Measurements from ENCODE around the gene INF2.
"Not testable (repeated sequence)": the region's sequence is repeated elsewhere in the genome, so short reads cannot be mapped to it uniquely, and the experiment has no call there.

INF2 gene

DNA sequence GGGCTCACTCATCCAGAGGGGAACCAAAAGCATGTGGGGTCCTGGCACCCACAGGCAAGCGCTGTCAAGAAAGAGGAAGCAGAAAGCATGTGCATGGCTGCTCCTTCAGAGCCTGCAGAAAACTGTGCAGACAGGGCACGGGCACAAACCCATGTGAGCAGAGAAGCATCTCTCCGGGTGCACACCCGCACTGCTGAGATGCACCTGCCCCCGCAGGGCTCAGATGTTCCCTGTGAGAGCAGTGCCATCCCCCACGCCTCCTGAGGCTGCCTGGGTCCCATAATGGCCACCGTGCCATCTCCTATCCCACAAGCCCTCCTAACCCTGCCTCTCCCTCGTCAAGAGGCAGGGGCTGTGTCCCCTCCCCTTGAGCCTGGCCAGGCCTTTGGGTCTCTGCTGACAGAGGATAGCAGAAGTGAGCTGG is 32.3 kb upstream of the INF2 start:
- no peak for DNase-seq (ENCODE audit: low spot score)

DNA sequence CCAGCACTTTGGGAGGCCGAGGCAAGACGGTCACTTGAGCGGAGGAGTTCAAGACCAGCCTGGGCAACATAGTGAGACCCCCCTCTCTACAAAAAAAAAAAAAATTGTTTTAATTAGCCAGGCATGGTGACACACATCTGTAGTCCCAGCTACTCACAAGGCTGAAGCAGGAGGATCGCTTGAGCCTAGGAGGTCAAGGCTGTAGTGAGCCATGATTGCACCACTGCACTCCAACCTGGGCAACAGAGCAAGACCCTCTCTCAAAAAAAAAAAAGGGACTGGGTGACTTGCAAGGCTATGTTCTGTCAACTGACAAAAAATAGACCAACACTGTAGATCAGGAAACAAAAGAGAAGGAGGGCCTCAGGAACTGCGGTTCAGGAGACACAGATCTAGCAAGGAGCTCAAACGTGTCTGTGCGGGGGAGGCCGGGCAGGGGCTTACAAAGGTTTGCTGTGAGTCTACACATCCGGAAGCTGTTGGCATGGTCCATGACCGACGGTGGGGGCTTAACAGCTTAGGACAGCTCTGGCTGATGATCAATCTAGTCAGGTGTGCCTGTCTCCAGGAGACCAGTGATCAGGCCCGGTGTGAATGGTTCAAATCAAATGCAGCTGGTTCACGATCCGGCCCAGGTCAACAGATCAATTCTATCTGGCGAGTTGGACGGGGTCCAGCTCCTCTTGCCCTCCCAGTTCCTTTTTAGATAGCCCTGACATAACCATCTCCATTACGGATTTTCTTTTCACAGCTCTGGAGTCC is 31.7 kb upstream of the INF2 start:
- DNase-seq (ENCODE audit: low spot score): no peak

DNA sequence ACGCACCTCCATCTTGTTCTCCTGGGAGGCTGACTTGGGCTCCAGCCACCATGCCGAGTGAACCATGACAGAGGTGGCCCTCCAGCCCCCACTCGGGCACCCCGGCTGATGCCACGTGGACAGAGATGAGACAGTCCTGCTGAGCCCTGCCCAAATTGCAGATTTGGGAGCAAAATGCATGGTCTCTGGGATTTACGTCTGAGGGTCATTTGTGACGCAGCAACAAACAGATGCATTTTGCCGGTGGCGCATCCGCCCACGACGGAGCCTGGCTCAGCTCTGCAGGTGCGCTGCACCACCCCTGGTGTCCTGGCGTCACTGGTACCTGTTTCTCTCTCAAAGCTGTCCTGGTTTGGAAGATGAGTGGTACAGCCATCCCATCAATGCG is 31.1 kb upstream of the INF2 start:
- DNase-seq (ENCODE audit: low spot score): no peak

DNA sequence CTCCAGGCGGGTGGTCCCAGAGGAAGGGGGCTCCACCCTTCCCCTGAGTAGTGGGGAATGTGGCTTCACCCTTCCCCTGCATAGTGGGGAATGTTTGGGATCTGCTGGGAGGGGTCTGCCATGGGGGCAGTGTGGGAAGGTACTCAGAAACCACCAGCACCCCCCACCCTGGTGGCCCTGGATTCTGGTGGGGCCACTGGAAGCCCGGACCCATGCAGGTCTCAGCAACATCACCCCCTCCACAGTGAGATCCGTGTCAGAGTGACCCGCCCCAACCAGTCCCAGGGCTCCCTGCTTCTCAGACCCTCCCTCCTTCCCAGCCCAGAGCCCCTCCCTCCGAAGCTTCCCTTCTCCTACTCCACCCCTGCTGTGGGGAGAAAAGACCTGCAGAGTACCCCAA is 30.3 kb upstream of the INF2 start:
- no peak for DNase-seq (ENCODE audit: low spot score)

DNA sequence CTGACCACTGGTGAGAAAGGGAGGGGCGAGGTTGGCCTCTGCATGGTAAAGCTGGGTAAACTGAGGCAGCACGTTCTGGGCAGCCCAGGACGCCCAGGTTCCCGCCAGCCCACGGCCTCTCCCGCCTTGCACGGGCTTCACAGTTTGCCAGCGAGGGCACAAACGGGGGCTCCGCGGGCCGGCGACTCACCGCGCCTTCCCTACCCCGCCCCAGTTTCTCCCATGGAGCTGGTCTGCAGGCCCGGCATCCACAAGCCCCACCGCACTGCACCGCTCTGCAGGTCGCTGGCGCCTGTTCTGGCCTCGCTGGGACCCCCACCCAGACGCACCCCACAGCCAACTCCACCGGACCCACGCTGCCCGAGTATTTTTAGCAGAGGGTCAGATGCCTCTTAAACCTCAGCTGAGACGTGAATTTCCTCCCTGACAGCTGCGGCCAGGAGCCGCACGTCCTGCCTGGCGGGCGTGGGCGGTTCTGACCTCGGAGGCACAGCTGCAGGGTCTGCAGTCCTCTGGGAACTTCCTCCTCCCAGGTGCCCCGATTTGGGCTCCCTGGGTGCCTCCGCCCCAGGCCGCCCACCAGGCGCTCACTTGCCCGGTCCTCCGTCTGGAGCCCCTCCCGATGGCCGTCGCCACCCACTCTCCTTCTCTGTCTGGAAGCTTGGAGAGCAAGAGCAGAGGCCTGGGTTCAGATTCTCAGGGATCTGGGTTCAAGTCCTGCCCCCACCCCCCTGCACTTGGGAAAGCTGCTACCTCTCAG is 29.5 kb upstream of the INF2 start:
- DNase-seq (ENCODE audit: low spot score): no peak

DNA sequence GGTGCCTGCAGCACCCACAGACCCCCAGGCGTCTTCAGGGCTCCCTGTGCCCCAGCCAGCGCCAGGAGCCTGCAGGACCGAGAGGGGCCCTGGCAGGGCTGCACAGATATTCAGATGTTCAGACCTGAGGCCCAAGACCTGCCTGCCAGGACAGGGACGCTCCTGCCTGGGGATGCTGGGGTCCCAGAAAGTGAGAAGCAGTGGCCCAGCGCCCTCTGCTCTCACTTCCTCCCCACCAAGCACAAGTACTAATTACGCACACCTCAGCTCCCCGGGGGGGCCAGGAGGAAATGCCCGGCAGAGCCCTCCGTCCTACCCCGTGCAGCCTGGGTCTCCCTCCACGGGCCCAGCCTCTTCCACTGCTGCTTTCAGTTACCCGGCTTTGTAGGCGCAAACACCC is 28.8 kb upstream of the INF2 start:
- DNase-seq (ENCODE audit: low spot score): no peak

DNA sequence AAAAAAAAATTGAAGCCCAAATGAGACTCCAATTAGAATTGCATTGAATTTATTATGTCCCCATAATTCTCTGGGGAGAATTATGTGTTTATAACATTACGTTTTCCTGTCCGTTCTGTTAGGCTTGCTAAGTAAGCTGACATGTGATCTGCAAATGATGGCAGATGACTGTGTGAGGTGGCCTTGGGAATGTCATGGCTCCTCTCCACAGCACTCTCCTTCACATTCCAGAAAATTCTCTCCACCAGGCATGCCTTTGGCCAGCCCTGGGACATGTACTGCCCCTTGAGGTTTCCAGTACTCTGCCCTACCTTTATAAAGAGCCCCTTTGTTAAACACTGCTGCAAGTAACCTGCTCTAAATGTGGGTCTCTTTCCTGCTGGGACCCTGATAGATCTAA is 28.3 kb upstream of the INF2 start:
- no peak for DNase-seq (ENCODE audit: low spot score)

DNA sequence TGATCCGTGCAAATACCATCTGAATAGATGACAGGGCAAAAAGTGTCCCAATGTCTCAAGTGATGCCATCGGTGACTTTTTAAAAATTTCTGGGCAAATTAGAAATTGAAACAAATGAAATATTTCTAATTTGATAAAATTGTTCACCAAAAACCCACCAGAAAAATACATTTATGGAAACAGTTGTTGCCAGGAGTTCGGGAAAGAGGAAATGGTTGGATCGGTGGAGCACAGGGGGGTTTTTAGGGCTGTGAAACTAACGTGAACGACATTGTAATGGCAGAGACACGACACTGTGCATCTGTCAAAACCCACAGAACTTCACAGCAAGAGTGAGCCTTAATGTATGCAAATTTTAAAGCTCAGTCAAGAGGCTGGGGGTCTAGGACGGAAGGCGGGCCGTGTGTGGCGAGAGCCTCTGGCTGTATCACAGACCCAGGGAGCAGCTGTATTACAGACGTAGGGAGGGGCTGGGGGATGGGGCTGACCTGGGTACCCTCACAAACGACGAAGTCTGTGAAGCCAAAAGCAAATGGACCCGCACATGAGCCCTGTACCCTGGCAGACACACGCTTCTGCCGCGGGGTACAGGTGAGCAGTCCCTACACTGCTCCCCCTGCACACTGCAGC is 27.8 kb upstream of the INF2 start:
- DNase-seq (ENCODE audit: low spot score): not testable (repeated sequence)

DNA sequence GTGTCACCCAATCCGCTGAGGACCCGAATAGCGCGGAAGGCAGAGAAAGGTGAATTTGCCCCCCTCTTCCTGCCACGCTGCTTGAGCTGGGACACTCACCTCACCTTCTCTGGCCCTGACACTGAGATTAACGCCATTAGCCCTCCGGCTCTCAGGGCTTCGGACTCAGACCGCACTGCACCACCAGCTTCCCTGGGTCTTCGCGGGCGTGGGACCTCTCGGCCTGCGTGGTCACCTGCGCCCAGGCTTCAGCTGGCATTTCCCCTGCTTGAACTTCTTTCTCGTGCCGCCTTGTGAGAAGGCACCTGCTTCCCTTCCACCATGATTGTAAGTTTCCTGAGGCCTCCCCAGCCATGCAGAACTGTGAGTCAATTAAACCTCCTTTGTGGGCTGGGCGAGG is 26.9 kb upstream of the INF2 start:
- DNase-seq (ENCODE audit: low spot score): not testable (repeated sequence)

DNA sequence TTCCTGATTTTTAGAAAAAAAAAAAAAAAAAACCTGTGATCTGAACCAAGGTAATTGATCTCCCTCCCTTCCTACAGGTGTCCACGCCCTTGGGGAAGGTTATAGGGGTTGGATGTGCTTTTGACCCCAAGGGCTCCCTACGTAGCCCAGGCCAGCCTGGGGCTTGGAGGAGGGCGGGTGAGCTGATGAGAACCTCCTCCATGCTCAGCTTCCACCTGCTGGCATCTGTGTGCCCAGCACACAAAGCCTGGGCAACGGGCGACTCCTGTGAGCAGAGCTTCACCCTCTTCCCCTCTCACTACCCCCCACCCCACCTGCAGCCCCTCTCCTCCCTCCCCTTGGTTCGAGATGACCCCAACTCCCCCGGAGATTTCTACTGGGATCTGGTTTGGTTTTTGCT is 25.3 kb upstream of the INF2 start:
- DNase-seq (ENCODE audit: low spot score): no peak

DNA sequence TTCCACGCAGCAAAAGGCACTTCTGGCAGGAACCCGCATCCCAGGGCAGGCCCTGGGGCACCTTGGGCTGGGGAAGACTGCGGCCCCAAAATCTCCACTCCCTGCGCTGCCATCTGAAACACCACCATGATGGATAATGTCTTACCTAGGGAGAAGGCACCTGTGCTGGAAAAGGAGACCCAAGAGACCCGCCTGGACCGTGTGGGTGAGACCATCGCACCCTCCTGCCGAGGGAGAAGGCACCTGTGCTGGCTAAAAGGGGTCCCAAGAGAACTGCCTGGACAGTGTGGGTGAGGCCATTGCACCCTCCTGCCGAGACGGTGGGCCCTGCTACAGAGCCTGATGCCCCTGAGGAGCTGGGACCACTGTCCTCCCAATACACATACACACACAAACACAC is 24.8 kb upstream of the INF2 start:
- no peak for DNase-seq (ENCODE audit: low spot score)

DNA sequence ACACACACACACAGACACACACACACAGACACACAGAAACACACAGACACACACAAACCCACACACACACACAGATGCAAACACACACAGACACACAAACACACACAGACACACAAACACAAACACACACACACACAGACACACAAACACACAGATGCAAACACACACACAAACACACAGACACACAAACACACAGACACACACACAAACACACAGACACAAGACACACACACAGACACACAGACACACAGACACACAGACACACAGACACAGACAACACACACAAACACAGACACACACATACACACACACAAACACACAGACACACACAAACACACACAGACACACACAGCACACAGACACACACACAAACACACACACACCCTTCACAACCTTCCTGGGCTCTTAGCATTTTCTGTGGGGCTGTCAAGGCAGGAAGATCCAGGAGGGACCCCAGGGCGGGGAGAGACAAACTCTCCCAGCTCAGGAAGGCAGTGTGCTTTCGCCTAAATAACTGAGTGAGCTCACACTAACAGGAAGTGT is 24.2 kb upstream of the INF2 start:
- DNase-seq (ENCODE audit: low spot score): no peak

DNA sequence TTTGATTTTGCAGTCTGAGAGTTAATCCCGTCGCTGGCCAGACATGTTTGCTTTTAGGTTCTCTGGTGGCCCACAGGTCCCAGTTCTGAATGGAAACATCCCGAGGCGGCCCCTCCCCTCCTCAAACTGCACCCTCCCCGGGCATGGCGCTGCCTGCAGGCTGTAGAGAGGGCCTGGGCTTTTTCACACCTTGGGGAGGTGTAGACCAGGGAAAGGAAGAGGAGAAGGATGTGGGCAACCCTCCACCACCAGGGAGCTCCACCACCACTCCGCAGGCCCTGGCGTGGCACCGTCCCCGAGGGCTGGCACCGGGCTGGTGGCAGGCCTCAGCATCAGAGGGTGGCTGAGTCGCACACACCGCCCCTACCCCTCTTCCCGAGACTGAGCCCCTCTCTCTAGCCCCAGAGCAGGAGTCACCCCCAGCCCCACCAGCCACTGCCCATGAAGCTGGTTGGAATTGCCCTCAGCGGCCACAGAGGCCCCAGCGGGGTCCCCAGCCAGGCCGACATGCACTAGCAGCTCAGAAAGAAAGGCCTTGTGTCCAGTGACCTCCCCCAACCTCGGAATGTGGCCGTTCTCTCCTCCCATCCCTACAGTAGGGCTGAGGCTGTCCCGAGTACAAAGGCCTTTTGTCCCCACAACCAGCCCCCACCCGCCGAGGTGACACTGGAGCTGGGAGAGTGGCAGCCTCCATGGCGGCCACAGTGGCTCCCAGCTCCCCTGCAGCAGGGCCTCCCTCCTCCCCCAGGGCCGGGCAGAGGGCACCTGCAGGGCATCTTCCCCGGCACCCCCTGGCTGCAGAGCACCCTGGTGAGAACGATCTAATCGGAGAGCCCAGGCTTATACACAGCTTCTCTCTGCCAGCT is 23.5 kb upstream of the INF2 start:
- no peak for DNase-seq (ENCODE audit: low spot score)

DNA sequence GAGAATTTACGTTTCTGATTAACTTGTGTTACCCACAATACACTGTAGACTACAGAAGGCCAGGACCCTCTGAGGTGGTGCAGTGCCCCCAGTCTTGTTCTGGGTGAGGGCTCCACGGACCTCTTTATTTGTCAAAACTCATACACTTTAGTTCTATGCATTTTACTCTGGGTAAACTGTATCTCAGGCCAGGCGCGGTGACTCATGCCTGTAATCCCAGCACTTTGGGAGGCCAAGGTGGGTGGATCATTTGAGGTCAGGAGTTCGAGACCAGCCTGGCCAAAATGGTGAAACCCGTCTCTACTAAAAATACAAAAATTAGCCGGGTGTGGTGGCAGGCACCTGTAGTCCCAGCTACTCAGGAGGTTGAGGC is 22.9 kb upstream of the INF2 start:
- DNase-seq (ENCODE audit: low spot score): not testable (repeated sequence)

DNA sequence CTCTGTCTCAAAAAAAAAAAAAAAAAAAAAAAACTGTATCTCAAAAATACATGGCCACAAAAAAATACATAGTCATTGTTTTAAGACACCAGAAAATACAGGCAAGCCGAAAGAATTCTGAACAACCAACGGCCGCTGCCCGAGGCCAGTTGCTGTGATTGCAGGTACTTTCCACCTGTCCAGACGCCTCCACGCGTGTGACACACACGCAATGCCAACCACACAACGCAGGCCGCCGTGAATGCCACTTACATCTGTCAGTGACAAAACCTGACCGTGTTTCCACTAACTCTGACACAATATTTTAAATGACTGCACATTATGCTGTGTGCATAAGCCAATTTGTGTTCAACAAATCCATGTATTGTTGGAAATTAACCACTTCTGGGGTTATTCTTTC is 22.4 kb upstream of the INF2 start:
- DNase-seq (ENCODE audit: low spot score): no peak

DNA sequence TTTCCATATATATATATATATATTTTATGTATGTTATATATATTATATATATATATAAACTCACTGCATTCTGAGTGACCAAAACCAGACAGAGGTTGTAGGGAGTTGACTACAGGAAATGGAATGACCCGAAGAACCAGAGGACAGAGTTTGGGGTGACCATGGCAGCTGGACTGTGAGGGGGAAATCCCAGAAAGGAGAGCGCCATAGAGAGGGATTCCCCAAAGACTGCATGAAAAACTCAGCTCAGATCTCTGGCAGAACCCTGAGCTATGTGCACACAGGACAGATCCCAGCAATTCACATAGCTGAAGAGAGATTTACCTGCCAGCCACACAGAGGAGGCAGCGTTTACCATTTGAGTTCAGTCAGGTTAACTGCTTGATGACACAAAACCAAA is 19.7 kb upstream of the INF2 start:
- DNase-seq (ENCODE audit: low spot score): no peak

DNA sequence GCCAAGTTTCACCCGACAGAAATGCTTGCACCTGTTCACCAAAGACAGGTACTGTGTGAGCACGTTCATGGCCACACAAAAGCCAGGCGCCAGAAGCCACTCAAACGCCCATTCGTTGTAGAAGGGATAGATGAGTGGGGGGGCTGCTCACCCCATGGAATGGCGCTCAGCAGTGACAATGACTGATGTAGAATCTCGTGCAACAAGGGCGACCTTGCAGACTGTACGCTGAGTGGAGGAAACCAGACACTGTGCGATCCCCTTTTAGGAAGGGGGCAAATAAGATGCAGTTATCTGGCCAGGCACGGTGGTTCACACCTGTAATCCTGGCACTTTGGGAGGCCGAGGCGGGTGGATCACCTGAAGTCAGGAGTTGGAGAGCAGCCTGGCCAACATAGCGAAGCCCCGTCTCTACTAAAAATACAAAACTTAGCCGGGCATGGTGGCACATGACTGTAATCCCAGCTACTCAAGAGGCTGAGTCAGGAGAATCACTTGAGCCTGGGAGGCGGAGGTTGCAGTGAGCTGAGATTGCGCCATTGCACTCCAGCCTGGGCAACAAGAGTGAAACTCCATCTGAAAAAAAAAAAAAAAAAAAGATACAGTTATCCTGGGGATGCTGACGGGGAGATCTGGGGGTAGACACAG is 18.0 kb upstream of the INF2 start:
- not testable (repeated sequence) for DNase-seq (ENCODE audit: low spot score)

DNA sequence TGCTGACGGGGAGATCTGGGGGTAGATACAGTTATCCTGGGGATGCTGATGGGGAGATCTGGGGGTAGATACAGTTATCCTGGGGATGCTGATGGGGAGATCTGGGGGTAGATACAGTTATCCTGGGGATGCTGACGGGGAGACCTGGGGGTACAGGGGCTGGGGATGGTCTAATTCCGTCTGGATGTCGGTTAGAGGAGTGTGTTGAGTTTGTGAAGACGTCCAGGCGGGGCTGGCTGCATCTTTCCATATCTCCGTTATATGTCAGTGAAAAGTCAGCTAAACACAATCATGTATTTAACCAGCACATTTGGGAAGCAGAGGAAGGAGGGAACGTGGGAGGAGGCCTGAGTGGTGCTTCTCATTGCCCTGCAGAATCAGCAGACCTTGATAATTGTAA is 17.3 kb upstream of the INF2 start:
- not testable (repeated sequence) for DNase-seq (ENCODE audit: low spot score)

DNA sequence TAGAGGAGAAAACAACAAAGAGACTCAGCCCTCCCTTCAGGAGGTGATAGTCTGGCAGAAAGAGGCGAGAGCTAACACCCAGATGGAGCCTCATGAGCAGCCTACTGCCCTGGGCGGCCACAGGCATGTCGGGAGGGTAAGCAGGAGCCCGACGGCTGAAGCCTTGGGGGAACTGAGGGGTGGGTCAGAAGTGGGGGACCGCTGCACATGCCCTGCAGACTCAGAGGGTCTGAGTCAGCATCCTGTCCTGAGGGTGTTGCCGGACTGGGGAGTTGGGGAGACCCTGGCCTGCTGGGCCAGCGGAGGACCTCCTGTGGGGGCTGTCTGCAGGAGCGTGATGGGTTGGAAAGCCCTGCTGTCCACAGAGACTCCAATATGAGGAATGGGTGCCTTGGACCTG is 15.9 kb upstream of the INF2 start:
- DNase-seq (ENCODE audit: low spot score): no peak

DNA sequence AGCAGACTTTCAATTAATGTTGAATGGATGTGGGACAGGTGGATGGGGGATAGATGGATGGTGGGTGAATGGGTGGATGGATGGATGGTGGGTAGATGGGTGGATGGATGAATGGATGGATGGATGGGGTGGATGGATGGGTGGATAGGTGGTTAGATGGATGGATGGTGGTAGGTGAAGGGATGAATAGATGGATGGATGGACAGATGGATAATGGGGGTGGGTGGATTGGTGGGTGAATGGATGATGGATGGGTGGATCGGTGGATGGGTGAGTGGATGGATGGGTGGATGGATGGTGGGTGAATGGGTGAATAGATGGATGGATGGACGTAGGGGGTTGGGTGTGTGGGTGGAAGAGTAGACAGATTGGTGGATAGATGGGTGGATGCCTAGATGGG is 14.0 kb upstream of the INF2 start:
- DNase-seq (ENCODE audit: low spot score): no peak

DNA sequence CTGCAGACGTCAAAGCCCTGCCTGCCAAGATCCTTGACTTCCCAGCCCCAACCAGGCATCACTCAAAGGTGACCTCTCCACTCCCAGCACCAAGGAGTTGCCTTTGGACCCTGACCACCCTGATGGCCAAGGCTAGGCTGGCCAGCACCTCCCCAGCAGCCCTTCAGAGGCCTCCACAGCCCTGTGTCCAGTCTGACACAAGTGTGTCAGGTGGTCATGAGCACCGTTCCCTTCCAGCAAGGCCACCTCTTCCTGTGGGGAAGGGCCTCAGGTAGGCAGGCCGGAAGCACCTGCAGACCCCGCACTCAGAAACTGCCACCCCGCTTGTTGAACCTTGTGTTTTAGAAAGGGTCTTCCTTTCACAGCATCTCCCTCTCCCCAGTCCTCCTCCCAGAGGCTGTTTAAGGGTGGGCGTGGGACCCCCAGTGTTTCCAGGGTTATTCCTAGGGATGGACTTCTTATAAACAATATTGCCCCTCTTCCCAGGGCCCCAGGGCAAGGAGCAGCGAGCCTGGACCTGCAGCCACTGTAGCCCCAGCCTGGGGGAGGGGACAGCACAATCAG is 13.2 kb upstream of the INF2 start:
- no peak for DNase-seq (ENCODE audit: low spot score)

Measured in cerebellar cortex (tissue), 1 donor.